HUES6 (cell line): ENCODE results near the gene CCNT2.
A peak's percentile ranks its signal among the peaks of the same experiment; 100 is the strongest.
"Not testable (repeated sequence)": the region's sequence is repeated elsewhere in the genome, so short reads cannot be mapped to it uniquely, and the experiment has no call there.

ENCODE experiments used
- H3K27ac ChIP-seq: 2 replicates; pipeline ENCODE4 v1.7.0; 2013; ENCODE audit warnings: low read depth, mild to moderate bottlenecking, low read length, inconsistent platforms
- H3K27me3 ChIP-seq: 2 replicates; pipeline ENCODE4 v1.6.1; 2013; ENCODE audit warnings: low read length; ENCODE audit not compliant: control insufficient read depth, insufficient read depth
- H3K36me3 ChIP-seq: 2 replicates; pipeline ENCODE4 v1.6.1; 2013; ENCODE audit warnings: low read length; ENCODE audit not compliant: control insufficient read depth, insufficient read depth
- H3K4me1 ChIP-seq: 2 replicates; pipeline ENCODE4 v1.6.1; 2013; ENCODE audit warnings: low read length; ENCODE audit not compliant: control insufficient read depth, insufficient read depth
- H3K4me3 ChIP-seq: 2 replicates; pipeline ENCODE4 v1.5.1; 2013; ENCODE audit warnings: low read depth, low read length
- H3K9ac ChIP-seq: one replicate; pipeline ENCODE4 v1.6.1; 2013; ENCODE audit warnings: mild to moderate bottlenecking, low read length
- H3K9me3 ChIP-seq: 2 replicates; pipeline ENCODE4 v1.6.1; 2013; ENCODE audit warnings: low read depth, low read length; ENCODE audit not compliant: control insufficient read depth, insufficient read depth

Gene CCNT2

DNA sequence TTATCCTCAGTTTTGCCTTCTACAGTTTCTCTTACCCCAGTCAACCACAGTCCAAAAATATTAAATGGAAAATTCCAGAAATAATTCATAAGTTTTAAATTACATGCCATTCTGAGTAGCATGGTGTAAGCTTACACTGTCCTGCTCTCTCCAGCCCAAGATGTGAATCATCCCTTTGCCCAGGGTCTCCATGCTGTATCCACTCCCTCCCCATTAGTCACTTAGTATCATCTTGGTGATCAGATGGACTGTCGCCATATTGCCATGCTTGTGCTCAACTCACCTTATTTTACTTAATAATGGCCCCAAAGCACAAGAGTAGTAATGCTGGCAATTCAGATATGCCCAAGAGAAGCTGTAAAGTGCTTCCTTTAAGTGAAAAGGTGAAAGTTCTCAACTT lies 18.5 kb upstream of the CCNT2 start:
- Histone ChIP-seq H3K27me3 (no peaks in the 10 kb centered on the region), H3K4me3 (no peak overlapping the region), H3K9ac (no peak overlapping the region), H3K27ac (no peak overlapping the region), H3K4me1 (no peaks in the 10 kb centered on the region), H3K36me3 (no peaks in the 10 kb centered on the region), H3K9me3 (no peaks in the 10 kb centered on the region)

DNA sequence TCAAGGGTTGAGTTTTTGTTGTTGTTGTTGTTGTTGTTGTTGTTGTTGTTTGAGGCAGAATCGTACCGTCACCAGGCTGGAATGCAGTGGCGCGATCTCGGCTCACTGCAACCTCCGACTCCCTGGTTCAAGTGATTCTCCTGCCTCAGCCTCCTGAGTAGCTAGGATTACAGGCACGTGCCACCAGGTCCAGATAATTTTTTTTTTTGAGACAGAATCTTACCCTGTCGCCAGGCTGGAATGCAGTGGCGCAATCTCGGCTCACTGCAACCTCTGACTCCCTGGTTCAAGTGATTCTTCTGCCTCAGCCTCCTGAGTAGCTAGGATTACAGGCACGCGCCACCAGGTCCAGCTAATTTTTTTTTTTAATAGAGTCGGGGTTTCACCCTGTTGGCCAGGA lies 14.9 kb upstream of the CCNT2 start:
- not testable (repeated sequence) for H3K4me3 ChIP-seq, H3K27me3 ChIP-seq, H3K4me1 ChIP-seq, H3K36me3 ChIP-seq, H3K9ac ChIP-seq, H3K9me3 ChIP-seq, H3K27ac ChIP-seq

DNA sequence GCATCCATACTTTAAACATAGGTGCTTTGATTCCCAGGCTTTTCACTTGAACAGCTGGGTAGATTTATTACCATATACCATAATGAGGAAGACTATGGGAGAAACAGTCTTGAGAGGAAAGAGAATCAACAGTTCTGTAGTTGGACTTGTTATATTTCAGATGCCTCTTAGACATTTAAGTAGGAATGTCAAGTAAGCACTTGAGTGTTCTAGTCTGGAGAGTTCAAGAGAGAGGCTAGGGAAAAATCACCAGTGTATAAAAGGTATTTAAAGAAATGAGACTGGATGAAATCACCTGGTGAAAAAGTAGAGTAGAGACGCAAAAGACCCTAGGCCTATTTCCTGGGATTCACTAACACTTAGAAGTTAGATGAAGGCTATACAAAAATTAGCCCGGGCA lies 13.5 kb upstream of the CCNT2 start:
- Histone ChIP-seq H3K9me3 (no peaks in the 10 kb centered on the region), H3K27me3 (no peaks in the 10 kb centered on the region), H3K4me1 (no peaks in the 10 kb centered on the region), H3K27ac (no peak overlapping the region), H3K4me3 (no peak overlapping the region), H3K36me3 (no peaks in the 10 kb centered on the region), H3K9ac (no peak overlapping the region)

- Histone ChIP-seq H3K27me3 (no peaks in the 10 kb centered on the region), H3K36me3 (no peaks in the 10 kb centered on the region), H3K4me1 (no peaks in the 10 kb centered on the region), H3K9ac (no peak overlapping the region), H3K27ac (no peak overlapping the region), H3K9me3 (no peaks in the 10 kb centered on the region), H3K4me3 (no peak overlapping the region)
These were observed 11.9 kb upstream of the CCNT2 start for GRCh38 chr2:134906726-134907125.

GRCh38 chr2:134907441-134908116 lies 11.0 kb upstream of the CCNT2 start:
- H3K9ac ChIP-seq, H3K36me3 ChIP-seq, H3K4me3 ChIP-seq, H3K4me1 ChIP-seq, H3K9me3 ChIP-seq, H3K27me3 ChIP-seq, H3K27ac ChIP-seq: not testable (repeated sequence)

DNA sequence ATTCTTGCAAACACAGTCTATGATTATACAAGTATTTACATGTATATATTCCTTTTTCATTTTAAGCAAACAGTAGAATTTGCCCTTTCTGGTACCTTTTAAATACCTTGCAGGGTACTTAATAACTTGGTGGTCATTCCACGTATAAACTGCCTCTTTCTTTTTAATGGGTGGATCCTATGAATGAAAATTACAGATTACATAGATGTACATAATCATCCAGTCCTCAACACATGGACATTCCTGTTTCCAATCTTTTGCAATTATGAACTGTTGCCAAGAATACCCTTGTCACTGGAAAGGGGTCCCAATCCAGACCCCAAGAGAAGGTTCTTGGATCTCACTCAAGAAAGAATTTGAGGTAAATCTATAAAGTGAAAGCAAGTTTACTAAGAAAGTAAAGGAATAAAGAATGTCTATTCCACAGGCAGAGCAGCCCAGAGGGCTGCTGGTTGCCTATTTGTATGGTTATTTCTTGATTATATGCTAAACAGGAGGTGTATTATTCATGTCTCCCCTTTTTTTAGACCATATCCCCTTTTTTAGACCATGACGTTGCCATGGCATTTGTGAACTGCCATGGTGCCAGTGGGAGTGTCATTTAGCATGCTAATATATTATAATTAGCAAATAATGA lies 7.7 kb upstream of the CCNT2 start:
- Histone ChIP-seq H3K4me1 (no peaks in the 10 kb centered on the region), H3K36me3 (no peaks in the 10 kb centered on the region), H3K9ac (no peak overlapping the region), H3K9me3 (no peaks in the 10 kb centered on the region), H3K4me3 (no peak overlapping the region), H3K27ac (no peak overlapping the region), H3K27me3 (no peaks in the 10 kb centered on the region)

GRCh38 chr2:134911400-134911785 lies 7.2 kb upstream of the CCNT2 start:
- H3K4me1 ChIP-seq, result no peaks in the 10 kb centered on the region
- H3K9me3 ChIP-seq, result no peaks in the 10 kb centered on the region
- H3K36me3 ChIP-seq, result no peaks in the 10 kb centered on the region
- H3K9ac ChIP-seq, result no peak overlapping the region
- H3K4me3 ChIP-seq, result no peak overlapping the region
- no peak overlapping the region for H3K27ac ChIP-seq
- H3K27me3 ChIP-seq, result no peaks in the 10 kb centered on the region

DNA sequence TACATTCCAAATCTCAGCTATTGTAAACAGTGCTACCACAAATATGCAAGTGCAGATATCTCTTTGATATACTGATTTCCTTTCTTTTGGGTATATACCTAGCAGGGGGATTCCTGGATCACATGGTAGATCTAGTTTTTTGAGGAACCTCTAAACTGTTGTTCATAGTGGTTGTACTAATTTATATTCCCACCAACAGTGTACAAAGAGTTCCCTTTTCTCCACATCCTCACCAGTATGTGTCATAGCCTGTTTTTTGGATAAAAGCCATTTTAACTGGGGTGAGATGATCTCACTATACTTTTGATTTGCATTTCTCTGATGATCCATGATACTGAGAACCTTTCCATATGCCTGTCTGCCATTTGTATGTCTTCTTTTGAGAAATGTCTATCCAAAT lies 6.3 kb upstream of the CCNT2 start:
- H3K4me3 ChIP-seq, result no peak overlapping the region
- no peak overlapping the region for H3K9ac ChIP-seq
- H3K27ac ChIP-seq, result no peak overlapping the region
- 0 out of 2 replicates have a peak, but pooled peaks cover 3% of the 10 kb centered on the region for H3K4me1 ChIP-seq
- H3K36me3 ChIP-seq, result no peaks in the 10 kb centered on the region
- no peaks in the 10 kb centered on the region for H3K9me3 ChIP-seq
- no peaks in the 10 kb centered on the region for H3K27me3 ChIP-seq

DNA sequence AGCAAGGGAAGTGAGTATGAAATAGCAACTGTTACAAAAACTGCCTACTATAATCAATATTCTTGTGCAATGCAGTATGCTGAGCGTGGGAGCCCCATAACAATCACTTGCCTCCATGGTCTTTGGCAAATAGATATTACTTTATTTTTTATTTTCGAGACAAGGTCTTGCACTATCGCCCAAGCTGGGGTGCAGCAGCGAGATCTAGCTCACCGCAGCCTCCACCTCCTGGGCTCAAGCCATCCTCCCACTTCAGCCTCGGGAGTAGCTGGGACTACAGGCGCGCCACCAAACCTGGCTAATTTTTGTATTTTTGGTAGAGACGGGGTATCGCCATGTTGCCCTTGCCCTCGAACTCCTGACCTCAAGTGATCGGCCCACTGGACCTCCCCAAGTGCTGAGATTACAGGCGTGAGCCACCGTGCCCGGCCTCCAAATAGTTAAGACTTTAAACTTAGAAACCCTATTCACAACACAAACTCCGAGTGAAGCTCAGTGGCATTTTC lies 1.2 kb upstream of the CCNT2 start:
- peak overlapping the region; percentile 85 for H3K27ac ChIP-seq
- H3K36me3 ChIP-seq, result peaks cover 3% of the 10 kb centered on the region; the same call in 1 of the 2 replicates
- no peaks in the 10 kb centered on the region for H3K9me3 ChIP-seq
- H3K27me3 ChIP-seq, result no peaks in the 10 kb centered on the region
- H3K4me3 ChIP-seq, result peak overlapping the region; percentile 75
- peak overlapping the region; percentile 65 for H3K9ac ChIP-seq
- peaks cover 5% of the 10 kb centered on the region; the same call in 1 of the 2 replicates for H3K4me1 ChIP-seq

GRCh38 chr2:134917888-134918525 lies 615 bp upstream of the CCNT2 start:
- Histone ChIP-seq H3K9ac (peak overlapping the region; percentile 65), H3K27ac (peak overlapping the region; percentile 85), H3K9me3 (no peaks in the 10 kb centered on the region), H3K4me3 (peak overlapping the region; percentile 75), H3K4me1 (peaks cover 5% of the 10 kb centered on the region; the same call in 1 of the 2 replicates), H3K27me3 (no peaks in the 10 kb centered on the region), H3K36me3 (peaks cover 3% of the 10 kb centered on the region; the same call in 1 of the 2 replicates)
